ENCODE measurements around the gene HELZ2. TPM values are rescaled to one million over a fixed set of nuclear protein-coding genes. Genes with fewer than 3 reads are reported as not detected.

Gene HELZ2
- polyA plus RNA-seq, 1 of the 3 experiments (the other 2 are of a cell fraction) = 7.6 TPM

GRCh38 chr20:63611646-63612045 lies 37.6 kb upstream of the HELZ2 start:
- Histone ChIP-seq H3K36me3 (replicated peaks in 1 of 2; ENCODE audit: control insufficient read depth in 1 of 2, insufficient read depth in 2 of 2, low read length in 1 of 2) (peaks cover 0 to 7% of the 10 kb centered on the region in 2 experiments), H3K9ac (no peak overlapping the region), H3K79me2 (ENCODE audit: insufficient read depth) (peaks cover 9% of the 10 kb centered on the region), H3K27me3 (ENCODE audit: insufficient read depth) (no peaks in the 10 kb centered on the region), H2AFZ (ENCODE audit: low read depth) (no peak overlapping the region), H3K9me3 (no peaks in the 10 kb centered on the region), H4K20me1 (ENCODE audit: insufficient read depth) (no peaks in the 10 kb centered on the region), H3K4me3 (ENCODE audit: low read depth in 2 of 2, low read length in 1 of 2) (no peak overlapping the region), H3F3A (replicated peaks; ENCODE audit: insufficient read depth) (no peaks in the 10 kb centered on the region), H3K4me1 (ENCODE audit: control insufficient read depth in 1 of 2, insufficient read depth in 2 of 2, low read depth in 1 of 2, low read length in 1 of 2) (no peaks in the 10 kb centered on the region; a peak in 1 of 4 replicates), H3K9me2 (no peaks in the 10 kb centered on the region), H3K4me2 (no peak overlapping the region), H3K27ac (ENCODE audit: low read depth in 2 of 2, low read length in 1 of 2) (no peak overlapping the region)
- ChIA-PET POLR2A (no interaction called here), CTCF (interaction anchor here (0.8 to 1.6 kb wide), 2 partner anchors 16 to 73 kb away, joined by 3 to 4 read pairs; no protein-coding TSS in a partner anchor)
- no peak for TF ChIP-seq RCOR1 (IDR thresholded peaks at IDR 0.05; ENCODE audit: low read length)
- no peak for TF ChIP-seq ZBTB33 (IDR thresholded peaks at IDR 0.05; ENCODE audit: borderline replicate concordance, low read depth)
- TF ChIP-seq TAF1 (IDR thresholded peaks at IDR 0.05; ENCODE audit: borderline replicate concordance, low read depth, low read length) = no peak
- no peak for TF ChIP-seq MAX (IDR thresholded peaks at IDR 0.05; ENCODE audit: low read depth)
- no peak for TF ChIP-seq FOSL2 (IDR thresholded peaks at IDR 0.05; ENCODE audit: borderline replicate concordance, low read depth)
- TF ChIP-seq FOXJ3 (CRISPR knock-in tag; IDR thresholded peaks at IDR 0.05) = no peak
- no peak for TF ChIP-seq RFX5 (IDR thresholded peaks at IDR 0.05; ENCODE audit: low read length)
- TF ChIP-seq POLR2AphosphoS5 (IDR thresholded peaks at IDR 0.05; ENCODE audit: low read depth, low read length) = no peak
- WGBS (ENCODE audit: low lambda C conversion rate) = 93% methylated on average over 6 of the region's 10 CpGs
- no peak for DNase-seq

DNA sequence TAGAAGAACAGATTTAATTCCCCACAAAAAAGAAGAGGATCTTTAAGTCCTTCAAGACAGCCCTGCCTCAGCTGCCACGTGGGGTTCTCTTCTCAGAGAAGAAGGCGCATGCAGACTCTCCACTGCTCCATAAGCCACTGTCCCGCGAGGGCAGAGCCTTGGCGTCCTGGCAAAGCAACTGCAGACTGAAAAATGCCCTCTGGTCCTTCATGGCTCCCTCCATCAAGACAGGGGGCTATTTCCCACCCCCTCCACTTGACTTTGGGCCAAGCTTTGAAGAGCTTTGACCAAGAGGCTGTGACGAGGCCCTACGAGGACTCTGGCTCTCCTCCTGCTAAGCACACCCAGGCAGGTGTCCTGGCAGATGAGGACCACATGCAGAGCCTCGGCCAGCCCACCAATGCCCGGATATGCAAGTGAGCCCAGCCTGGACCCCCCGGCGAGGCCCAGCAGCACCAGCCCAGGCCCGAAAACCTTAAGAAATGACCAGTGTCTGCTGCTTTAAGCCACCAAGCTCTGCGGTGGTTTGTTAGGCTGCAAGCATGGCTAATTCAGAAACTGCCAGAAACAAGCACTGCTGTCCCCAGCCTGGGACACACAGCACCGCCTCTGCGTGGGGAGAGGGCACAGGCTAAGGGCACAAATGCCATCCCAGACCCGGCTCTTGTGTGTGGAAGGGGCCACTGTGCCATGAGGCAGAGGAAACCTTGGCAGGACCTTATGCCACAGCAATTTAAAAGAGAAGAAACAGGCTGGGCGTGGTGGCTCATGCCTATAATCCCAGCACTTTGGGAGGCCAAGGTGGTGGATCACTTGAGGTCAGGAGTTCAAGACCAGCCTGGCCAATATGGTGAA lies 36.8 kb upstream of the HELZ2 start:
- DNase-seq = no peak
- H3K9me2 ChIP-seq = no peaks in the 10 kb centered on the region
- no peaks in the 10 kb centered on the region for H3F3A ChIP-seq (replicated peaks; ENCODE audit: insufficient read depth)
- H3K4me2 ChIP-seq = no peak overlapping the region
- no peak overlapping the region for H2AFZ ChIP-seq (ENCODE audit: low read depth)
- H3K4me1 ChIP-seq (ENCODE audit: control insufficient read depth in 1 of 2, insufficient read depth in 2 of 2, low read depth in 1 of 2, low read length in 1 of 2) = no peaks in the 10 kb centered on the region; a peak in 1 of 4 replicates
- H3K27me3 ChIP-seq (ENCODE audit: insufficient read depth) = no peaks in the 10 kb centered on the region
- POLR2A ChIA-PET = no interaction called here
- CTCF ChIA-PET = interaction anchor here (1.6 kb wide), 1 partner anchor 73 kb away, joined by 4 read pairs; no protein-coding TSS in a partner anchor
- H3K79me2 ChIP-seq (ENCODE audit: insufficient read depth) = peaks cover 12% of the 10 kb centered on the region
- TF ChIP-seq TCF12 (IDR thresholded peaks at IDR 0.05) = no peak
- TF ChIP-seq PBX3 (IDR thresholded peaks at IDR 0.05) = no peak
- TF ChIP-seq TAF1 (IDR thresholded peaks at IDR 0.05; ENCODE audit: borderline replicate concordance, low read depth, low read length) = no peak
- TF ChIP-seq, protein P1, sequence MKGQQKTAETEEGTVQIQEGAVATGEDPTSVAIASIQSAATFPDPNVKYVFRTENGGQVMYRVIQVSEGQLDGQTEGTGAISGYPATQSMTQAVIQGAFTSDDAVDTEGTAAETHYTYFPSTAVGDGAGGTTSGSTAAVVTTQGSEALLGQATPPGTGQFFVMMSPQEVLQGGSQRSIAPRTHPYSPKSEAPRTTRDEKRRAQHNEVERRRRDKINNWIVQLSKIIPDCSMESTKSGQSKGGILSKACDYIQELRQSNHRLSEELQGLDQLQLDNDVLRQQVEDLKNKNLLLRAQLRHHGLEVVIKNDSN (IDR thresholded peaks at IDR 0.05; ENCODE audit: borderline replicate concordance, low read depth) = no peak
- no peak for TF ChIP-seq JUND (IDR thresholded peaks at IDR 0.05)
- TF ChIP-seq RAD21 (IDR thresholded peaks at IDR 0.05; ENCODE audit: low read length) = no peak
- no peak for TF ChIP-seq MXI1 (IDR thresholded peaks at IDR 0.05; ENCODE audit: low read depth, low read length)
- TF ChIP-seq YY1 (IDR thresholded peaks at IDR 0.05; ENCODE audit: low read depth) = no peak
- no peak for TF ChIP-seq ZBTB33 (IDR thresholded peaks at IDR 0.05; ENCODE audit: borderline replicate concordance, low read depth)
- no peak for TF ChIP-seq NFIC (IDR thresholded peaks at IDR 0.05; ENCODE audit: borderline replicate concordance)
- H3K9ac ChIP-seq = no peak overlapping the region
- 94% methylated on average over 9 of the region's 17 CpGs for WGBS (ENCODE audit: low lambda C conversion rate)
- H3K36me3 ChIP-seq (replicated peaks in 1 of 2; ENCODE audit: control insufficient read depth in 1 of 2, insufficient read depth in 2 of 2, low read length in 1 of 2) = peaks cover 0 to 7% of the 10 kb centered on the region in 2 experiments
- H3K4me3 ChIP-seq (ENCODE audit: low read depth in 2 of 2, low read length in 1 of 2) = no peak overlapping the region
- no peak overlapping the region for H3K27ac ChIP-seq (ENCODE audit: low read depth in 2 of 2, low read length in 1 of 2)
- H4K20me1 ChIP-seq (ENCODE audit: insufficient read depth) = no peaks in the 10 kb centered on the region
- H3K9me3 ChIP-seq = no peaks in the 10 kb centered on the region

All from SK-N-SH (cell line).